GM11168 (cell line): Measurements from ENCODE around the gene TMEM267.
"Not testable (repeated sequence)": the region's sequence is repeated elsewhere in the genome, so short reads cannot be mapped to it uniquely, and the experiment has no call there.

Source experiments
- in situ Hi-C: fragments of 300-500 bp; cut with MboI; formaldehyde crosslinking; loops from one replicate; pipeline ENCODE4 v1.12.0; 2022; ENCODE audit warnings: low sequenced_read_pairs; ENCODE audit not compliant: unreplicated experiment

Gene TMEM267, protein sequence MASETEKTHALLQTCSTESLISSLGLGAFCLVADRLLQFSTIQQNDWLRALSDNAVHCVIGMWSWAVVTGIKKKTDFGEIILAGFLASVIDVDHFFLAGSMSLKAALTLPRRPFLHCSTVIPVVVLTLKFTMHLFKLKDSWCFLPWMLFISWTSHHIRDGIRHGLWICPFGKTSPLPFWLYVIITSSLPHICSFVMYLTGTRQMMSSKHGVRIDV

GRCh38 chr5:43483298-43484105 is at the start of gene TMEM267:
Gene TMEM267 (minus strand): TSS chr5:43483865. CDS start chr5:43453969, 29,896 bp downstream.
- in situ Hi-C loops: no loop called here

GRCh38 chr5:43530648-43531047 is 47.0 kb upstream of the TMEM267 start:
- in situ Hi-C loops: no loop called here

DNA sequence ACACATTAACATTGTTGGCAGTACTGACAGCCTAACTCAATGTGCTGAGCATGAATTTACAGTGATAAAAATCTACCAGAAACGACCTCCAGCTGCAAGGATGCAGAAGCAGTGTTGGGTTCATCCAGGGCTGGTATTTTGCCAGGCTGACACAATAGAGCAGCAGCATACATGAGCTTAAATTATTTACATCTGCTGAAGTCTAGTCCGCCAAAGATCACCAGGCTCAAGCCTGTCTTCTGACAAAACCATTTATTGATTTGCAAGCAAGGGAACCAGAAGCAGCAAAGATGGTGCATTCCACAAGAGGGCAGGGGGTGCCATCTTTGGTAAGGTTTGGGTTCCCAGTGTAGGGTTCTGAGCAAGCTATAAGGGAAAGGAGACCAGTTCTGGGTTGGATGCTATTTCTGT is 40.0 kb upstream of the TMEM267 start:
- in situ Hi-C loops: no loop called here

DNA sequence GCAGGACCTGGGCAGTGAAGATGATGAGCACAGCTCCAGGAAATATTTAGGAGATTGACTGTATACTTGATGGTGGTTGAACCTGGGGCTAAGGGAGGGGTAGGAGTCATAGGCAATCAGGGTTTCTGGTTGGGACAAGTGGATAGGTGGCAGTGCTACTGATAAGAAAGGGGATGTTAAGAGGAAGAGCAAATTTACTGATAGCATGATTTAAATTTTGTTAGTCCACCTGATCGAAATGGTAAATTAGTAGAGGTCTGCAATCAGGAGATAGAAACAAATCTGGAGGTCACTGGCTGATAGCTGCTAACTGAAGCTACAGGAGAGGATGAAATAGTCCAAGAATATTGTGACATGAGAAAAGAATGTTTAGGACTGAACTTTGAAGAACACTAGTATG is 37.0 kb upstream of the TMEM267 start:
- in situ Hi-C loops: no loop called here

DNA sequence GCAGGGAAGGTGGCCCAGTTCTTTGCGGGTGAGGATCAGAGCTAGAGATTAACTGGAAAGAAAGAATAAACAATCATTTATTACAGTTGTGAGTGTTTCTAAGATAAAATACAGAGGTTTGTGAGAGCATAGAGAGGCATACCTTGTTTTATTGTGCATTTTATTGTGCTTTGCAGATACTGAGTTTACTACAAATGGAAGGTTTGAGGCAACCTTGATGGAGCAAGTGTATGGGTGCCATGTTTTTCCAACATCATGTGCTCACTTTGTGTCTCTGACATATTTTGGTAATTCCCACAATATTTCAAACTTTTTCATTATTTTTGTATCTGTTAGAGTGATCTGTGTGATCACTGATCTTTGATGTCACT is 32.0 kb upstream of the TMEM267 start:
- in situ Hi-C loops: no loop called here

GRCh38 chr5:43514816-43515677 is 31.4 kb upstream of the TMEM267 start, which contains the start of gene C5orf34:
Gene C5orf34 (minus strand): TSS chr5:43515148. CDS start chr5:43509339, 5,809 bp downstream.
- in situ Hi-C loops: no loop called here

DNA sequence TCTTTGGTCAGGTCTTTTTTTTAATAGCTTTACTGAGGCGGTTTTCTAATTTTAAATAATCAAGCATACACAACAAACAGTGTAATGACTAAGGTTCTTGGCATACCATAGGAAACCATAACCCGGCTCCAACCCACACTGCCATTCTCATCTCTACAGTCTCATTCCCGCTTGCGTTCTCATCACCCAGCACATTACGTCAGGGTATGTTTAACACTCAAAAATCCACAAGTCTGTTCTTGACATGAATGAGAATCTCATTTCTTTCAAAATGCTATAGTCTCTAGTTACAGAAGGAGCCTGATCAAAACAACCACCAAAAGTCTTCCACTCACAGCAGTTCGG is 30.8 kb upstream of the TMEM267 start:
- in situ Hi-C loops: no loop called here

GRCh38 chr5:43514025-43514424 is 30.4 kb upstream of the TMEM267 start:
- in situ Hi-C loops: no loop called here

- in situ Hi-C loops: not testable (repeated sequence)
These were observed 27.4 kb upstream of the TMEM267 start for GRCh38 chr5:43511062-43511461.

DNA sequence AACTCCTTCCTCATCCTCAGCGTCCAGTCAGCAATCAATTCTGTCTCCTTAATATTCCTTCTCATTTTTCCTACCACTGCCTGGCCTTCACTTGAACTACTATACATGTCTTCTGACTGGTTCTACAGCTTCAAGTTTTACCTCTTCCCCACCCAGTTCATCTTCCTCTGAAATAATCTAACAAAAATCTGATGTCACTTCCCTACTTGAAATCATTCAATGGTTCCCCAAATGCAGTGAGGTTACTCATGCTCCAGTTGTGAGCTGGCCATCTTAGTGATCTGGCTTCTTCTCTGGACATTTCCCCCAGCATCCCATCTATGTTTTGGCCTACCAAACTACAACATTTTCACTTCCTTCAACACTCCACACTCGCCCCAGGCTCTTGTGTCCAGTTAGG is 14.9 kb upstream of the TMEM267 start:
- in situ Hi-C loops: no loop called here

DNA sequence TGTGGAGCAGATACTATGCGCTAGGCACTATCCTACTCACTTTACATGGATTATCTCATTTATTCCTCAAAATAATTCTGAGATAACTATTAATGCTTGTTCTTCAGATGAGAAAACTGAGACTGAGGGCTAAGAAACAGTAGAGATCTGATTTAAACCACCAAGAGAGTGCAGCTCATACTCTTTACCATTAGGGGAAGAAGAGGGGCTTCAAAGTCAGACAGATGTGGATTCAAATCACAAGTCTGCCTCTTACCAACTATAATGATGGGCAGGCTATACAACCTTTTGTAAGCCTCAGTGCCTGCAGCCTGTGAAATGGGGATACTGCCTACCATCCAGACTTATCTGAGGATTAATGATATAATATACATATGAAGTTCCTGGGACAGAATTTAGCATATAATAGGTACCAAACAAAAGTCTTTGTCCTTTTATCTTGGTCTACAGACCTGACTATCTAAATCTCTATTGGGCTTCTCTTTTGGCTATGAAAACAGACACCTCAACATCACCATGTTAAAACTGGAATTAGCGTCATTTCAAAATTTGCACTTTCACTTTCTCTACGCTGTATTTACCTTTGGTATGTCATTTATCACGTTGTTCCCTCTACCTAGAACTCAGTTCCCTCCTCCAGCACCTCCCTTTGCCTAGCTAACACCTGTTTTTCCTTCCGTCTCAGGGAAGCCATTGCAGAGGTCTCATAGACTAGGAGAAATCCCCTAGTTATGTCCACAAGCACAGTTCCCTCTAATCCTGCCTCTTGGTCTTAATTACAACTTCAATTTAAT is 13.8 kb upstream of the TMEM267 start:
- in situ Hi-C loops: no loop called here

DNA sequence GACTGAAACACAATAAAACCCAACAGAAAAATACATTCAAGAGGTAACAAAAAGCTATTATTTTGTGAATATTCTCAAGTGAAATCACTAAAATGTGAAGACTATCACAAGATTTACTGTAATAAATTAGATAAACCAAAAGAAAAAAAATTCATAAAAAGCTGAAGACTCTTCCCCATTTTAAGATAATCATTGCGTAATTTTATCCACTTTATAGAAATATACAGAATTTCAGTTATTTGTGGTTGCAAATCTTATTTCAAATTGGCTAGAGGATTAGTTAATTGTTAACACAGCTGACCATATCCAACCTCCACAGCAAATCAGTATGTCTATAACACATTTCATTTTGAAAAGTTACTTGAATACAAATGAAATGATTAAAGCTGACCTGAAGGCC is 7.7 kb upstream of the TMEM267 start:
- in situ Hi-C loops: no loop called here

- in situ Hi-C loops: no loop called here
These were observed 2.7 kb upstream of the TMEM267 start for GRCh38 chr5:43486353-43486752.

DNA sequence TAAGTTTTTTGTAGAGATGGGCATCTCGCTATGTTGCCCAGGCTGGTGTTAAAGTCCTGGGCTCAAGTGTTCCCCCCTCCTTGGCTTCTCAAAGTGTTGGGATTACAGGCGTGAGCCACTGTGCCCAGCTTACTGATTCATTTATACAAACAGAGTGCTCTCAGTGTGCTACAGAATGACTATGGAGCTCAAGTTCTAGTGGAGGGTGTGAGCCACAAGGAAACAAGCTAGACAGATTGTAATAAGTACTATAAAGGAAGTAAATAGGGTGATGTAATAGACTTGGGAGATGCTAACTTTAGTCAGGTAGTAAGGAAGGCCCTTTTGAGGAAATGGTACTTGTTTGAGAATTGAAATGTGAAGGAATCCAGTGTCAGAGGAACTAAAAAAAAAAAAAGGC is 1.7 kb upstream of the TMEM267 start:
- in situ Hi-C loops: no loop called here

GRCh38 chr5:43484106-43484849 is 613 bp upstream of the TMEM267 start:
- in situ Hi-C loops: no loop called here

- in situ Hi-C loops: no loop called here
These were observed 971 bp downstream of the TMEM267 start for GRCh38 chr5:43482490-43483297.

- in situ Hi-C loops: no loop called here
These were observed 13.8 kb downstream of the TMEM267 start for GRCh38 chr5:43469671-43470391.

- in situ Hi-C loops: no loop called here
These were observed 16.6 kb downstream of the TMEM267 start for GRCh38 chr5:43467100-43467499.
